GM08714 (cell line): ENCODE data around the gene CD22.

ENCODE experiments used
- H3K4me3 ChIP-seq: fragments of 200-500 bp; sonication (Bioruptor generic); 2 replicates; pipeline ENCODE4 v1.5.1; 2014; ENCODE audit warnings: mild to moderate bottlenecking, low read length, inconsistent platforms
- ZNF274 ChIP-seq: IDR thresholded peaks from 2 replicates; pipeline ENCODE4 v1.6.1; 2012; ENCODE audit warnings: mild to moderate bottlenecking, low read depth, low read length

The CD22 gene

GRCh38 chr19:35302446-35302845, 26.5 kb upstream of the CD22 start:
- no peak overlapping the region for H3K4me3 ChIP-seq
- no peak for TF ChIP-seq ZNF274

DNA sequence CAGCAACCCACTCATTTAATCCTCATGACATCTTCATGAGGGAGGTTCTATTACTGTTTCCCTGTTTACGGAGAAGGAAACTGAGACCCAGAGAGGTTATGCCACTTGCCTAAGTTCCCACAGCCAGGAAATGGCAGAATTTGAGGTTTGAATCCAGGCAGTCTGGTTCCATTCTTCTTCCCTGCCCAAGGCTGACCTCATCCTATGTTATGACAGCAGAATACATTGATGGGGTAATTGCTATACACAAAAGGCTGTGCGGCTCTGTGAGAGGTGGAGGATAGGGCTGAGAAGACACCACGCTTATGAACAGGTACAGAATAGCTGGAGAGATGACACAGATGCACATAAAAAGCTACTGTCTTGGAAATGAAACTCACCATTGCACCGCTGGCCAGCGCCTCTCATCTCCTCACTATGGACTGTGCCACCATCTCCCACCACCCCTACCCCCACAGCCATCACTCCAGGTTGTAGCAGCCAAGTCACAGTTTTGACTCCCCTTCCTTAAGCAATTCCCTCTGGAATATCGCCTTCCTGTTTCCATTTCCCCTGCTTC, 25.6 kb upstream of the CD22 start:
- TF ChIP-seq ZNF274, result no peak
- no peak overlapping the region for H3K4me3 ChIP-seq

GRCh38 chr19:35304036-35304435, 25.0 kb upstream of the CD22 start:
- TF ChIP-seq ZNF274, result no peak
- no peak overlapping the region for H3K4me3 ChIP-seq

GRCh38 chr19:35305181-35305580, 23.8 kb upstream of the CD22 start:
- H3K4me3 ChIP-seq, result no peak overlapping the region
- no peak for TF ChIP-seq ZNF274

DNA sequence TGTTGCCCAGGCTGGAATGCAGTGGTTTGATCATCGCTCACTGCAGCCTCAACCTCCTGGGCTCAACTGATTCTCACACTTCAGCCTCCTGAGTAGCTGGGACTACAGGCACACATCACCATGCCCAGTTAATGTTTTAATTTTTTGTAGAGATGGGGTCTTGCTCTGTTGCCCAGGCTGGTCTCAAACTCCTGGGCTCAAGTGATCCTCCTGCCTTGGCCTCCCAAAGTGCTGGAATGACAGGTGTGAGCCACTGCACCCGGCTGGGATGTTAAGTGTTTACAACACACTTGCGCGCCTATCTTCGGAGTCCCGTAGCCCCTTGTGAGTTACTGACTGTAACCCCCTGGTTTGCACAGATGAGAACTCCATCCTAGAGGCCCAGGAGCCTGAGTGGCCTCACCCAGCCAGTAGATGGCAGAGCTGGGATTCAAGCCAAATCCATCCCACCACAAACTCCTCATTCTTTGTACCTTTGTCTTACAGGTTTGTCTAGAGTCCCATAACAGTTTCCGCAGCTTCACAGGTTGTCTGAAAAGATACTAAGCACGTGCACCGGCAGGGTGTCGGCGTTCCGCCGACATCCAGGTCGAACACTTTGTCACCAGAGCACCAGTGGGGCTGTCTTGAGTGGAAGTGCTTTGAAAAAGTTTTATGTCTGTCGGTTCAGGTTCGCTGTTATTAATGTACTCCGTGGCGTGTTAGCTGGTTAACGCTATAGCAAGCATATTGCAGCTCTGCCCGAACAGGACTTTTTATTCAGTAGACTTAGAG, 22.3 kb upstream of the CD22 start:
- no peak overlapping the region for H3K4me3 ChIP-seq

GRCh38 chr19:35307931-35308330, 21.1 kb upstream of the CD22 start:
- TF ChIP-seq ZNF274, result no peak
- H3K4me3 ChIP-seq, result no peak overlapping the region

More for the DNA sequence above, 22.3 kb upstream of the CD22 start:
- no peak for TF ChIP-seq ZNF274

GRCh38 chr19:35308910-35309309, 20.1 kb upstream of the CD22 start:
- no peak for TF ChIP-seq ZNF274
- H3K4me3 ChIP-seq, result no peak overlapping the region

GRCh38 chr19:35309481-35310279, 19.3 kb upstream of the CD22 start:
- TF ChIP-seq ZNF274, result no peak
- H3K4me3 ChIP-seq, result no peak overlapping the region

- no peak for TF ChIP-seq ZNF274
- H3K4me3 ChIP-seq, result no peak overlapping the region
Observed at GRCh38 chr19:35310331-35310730, 18.7 kb upstream of the CD22 start.

- no peak overlapping the region for H3K4me3 ChIP-seq
- no peak for TF ChIP-seq ZNF274
Observed at GRCh38 chr19:35310811-35311465, 18.0 kb upstream of the CD22 start.

GRCh38 chr19:35311901-35312665, 16.9 kb upstream of the CD22 start:
- TF ChIP-seq ZNF274, result no peak
- H3K4me3 ChIP-seq, result no peak overlapping the region

DNA sequence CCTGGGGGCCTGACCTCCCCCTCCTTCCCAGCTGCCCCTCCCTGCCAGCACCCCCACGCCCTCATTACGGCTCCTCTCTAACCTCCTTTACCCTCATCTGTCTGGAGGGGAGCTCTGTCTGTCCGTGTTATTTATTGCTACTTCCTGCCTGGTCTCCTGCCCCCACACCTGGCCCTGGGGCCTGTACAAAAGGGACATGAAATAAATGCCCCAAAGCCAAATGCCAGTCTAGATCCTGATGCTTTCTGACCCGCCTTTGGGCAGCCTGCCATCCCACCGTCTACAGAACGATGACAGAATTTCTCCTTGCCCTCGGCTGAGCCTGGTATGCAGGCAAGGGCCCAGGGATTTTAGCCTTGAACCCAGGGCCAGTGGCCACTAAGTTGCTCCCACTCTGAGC, 15.4 kb upstream of the CD22 start:
- TF ChIP-seq ZNF274, result no peak
- no peak overlapping the region for H3K4me3 ChIP-seq

- H3K4me3 ChIP-seq, result no peak overlapping the region
Observed at GRCh38 chr19:35314031-35314430, 15.0 kb upstream of the CD22 start.

More at GRCh38 chr19:35314031-35314430, 15.0 kb upstream of the CD22 start:
- no peak for TF ChIP-seq ZNF274
